H9 (cell line): ENCODE results near the gene HPRT1. TPM values are rescaled to one million over a fixed set of nuclear protein-coding genes. Genes with fewer than 3 reads are reported as not detected.

Experiments
- DNase-seq: peaks from one replicate; pipeline ENCODE4 v3.0.0-alpha.2; 2017
- H2AFZ ChIP-seq: one replicate; pipeline ENCODE4 v1.6.1; 2013; ENCODE audit warnings: mild to moderate bottlenecking, low read length, control low read depth, moderate library complexity
- H2AK5ac ChIP-seq: 2 replicates; pipeline ENCODE4 v1.6.1; 2013; ENCODE audit warnings: low read length, control low read depth, mixed read lengths; ENCODE audit not compliant: insufficient read length
- H2BK120ac ChIP-seq: one replicate; pipeline ENCODE4 v1.6.1; 2013; ENCODE audit warnings: low read depth, mild to moderate bottlenecking, low read length, control low read depth, inconsistent platforms; ENCODE audit not compliant: poor library complexity, severe bottlenecking
- H2BK12ac ChIP-seq: 2 replicates; pipeline ENCODE4 v1.6.1; 2013; ENCODE audit warnings: low read length, control low read depth, mixed read lengths, low read depth; ENCODE audit not compliant: insufficient read length
- H2BK15ac ChIP-seq: 2 replicates; pipeline ENCODE4 v1.6.1; 2013; ENCODE audit warnings: low read depth, low read length, control low read depth
- H2BK20ac ChIP-seq: one replicate; pipeline ENCODE4 v1.6.1; 2013; ENCODE audit warnings: low read depth, mild to moderate bottlenecking, low read length, control low read depth, inconsistent platforms; ENCODE audit not compliant: poor library complexity, severe bottlenecking
- H2BK5ac ChIP-seq: 2 replicates; pipeline ENCODE4 v1.6.1; 2013; ENCODE audit warnings: low read length, control low read depth, mixed read lengths; ENCODE audit not compliant: insufficient read length
- H3K14ac ChIP-seq: 2 replicates; pipeline ENCODE4 v1.6.1; 2013; ENCODE audit warnings: low read length, control low read depth; ENCODE audit not compliant: insufficient read depth
- H3K18ac ChIP-seq: 2 replicates; pipeline ENCODE4 v1.6.1; 2013; ENCODE audit warnings: low read depth, mild to moderate bottlenecking, mixed read lengths, low read length, control low read depth; ENCODE audit not compliant: insufficient read length
- H3K23ac ChIP-seq: 2 replicates; pipeline ENCODE4 v1.6.1; 2013; ENCODE audit warnings: low read length, control low read depth, mixed read lengths, low read depth; ENCODE audit not compliant: insufficient read length
- H3K23me2 ChIP-seq: 2 replicates; pipeline ENCODE4 v1.6.1; 2013; ENCODE audit warnings: low read depth, mild to moderate bottlenecking, mixed read lengths, low read length, control low read depth; ENCODE audit not compliant: insufficient read length, poor library complexity, severe bottlenecking
- H3K27ac ChIP-seq: 2 replicates; pipeline ENCODE4 v1.5.1; 2013; ENCODE audit warnings: low read length, control low read depth, mixed read lengths, low read depth; ENCODE audit not compliant: insufficient read length
- H3K27me3 ChIP-seq: 2 replicates; pipeline ENCODE4 v1.6.1; 2013; ENCODE audit warnings: low read length, control low read depth, inconsistent platforms; ENCODE audit not compliant: insufficient read depth
- H3K4ac ChIP-seq: 2 replicates; pipeline ENCODE4 v1.6.1; 2013; ENCODE audit warnings: low read depth, mild to moderate bottlenecking, control low read depth, inconsistent platforms, low read length, moderate library complexity
- H3K4me1 ChIP-seq: 2 replicates; pipeline ENCODE4 v1.6.1; 2013; ENCODE audit warnings: low read length, control low read depth, inconsistent platforms; ENCODE audit not compliant: insufficient read depth
- H3K4me2 ChIP-seq: 2 replicates; pipeline ENCODE4 v1.6.1; 2013; ENCODE audit warnings: low read length, control low read depth, mixed read lengths; ENCODE audit not compliant: insufficient read length, insufficient read depth
- H3K56ac ChIP-seq: 2 replicates; pipeline ENCODE4 v1.6.1; 2013; ENCODE audit warnings: low read depth, mild to moderate bottlenecking, mixed read lengths, low read length, control low read depth; ENCODE audit not compliant: insufficient read length
- H3K79me1 ChIP-seq: 2 replicates; pipeline ENCODE4 v1.6.1; 2013; ENCODE audit warnings: low read depth, mild to moderate bottlenecking, moderate library complexity, low read length, control low read depth, inconsistent platforms; ENCODE audit not compliant: insufficient read depth, poor library complexity, severe bottlenecking
- H3K79me2 ChIP-seq: 2 replicates; pipeline ENCODE4 v1.6.1; 2013; ENCODE audit warnings: low read length, control low read depth, inconsistent platforms; ENCODE audit not compliant: insufficient read depth
- H3K9ac ChIP-seq: 2 replicates; pipeline ENCODE4 v1.6.1; 2013; ENCODE audit warnings: low read length, control low read depth, mixed read lengths; ENCODE audit not compliant: insufficient read length; ENCODE audit errors: extremely low read depth
- H3K9me3 ChIP-seq: one replicate; pipeline ENCODE4 v1.6.1; 2013; ENCODE audit warnings: low read depth, low read length, inconsistent platforms; ENCODE audit not compliant: control insufficient read depth
- H3T11ph ChIP-seq: one replicate; pipeline ENCODE4 v1.6.1; 2013; ENCODE audit warnings: mild to moderate bottlenecking, low read length, control low read depth, inconsistent platforms
- H4K20me1 ChIP-seq: one replicate; pipeline ENCODE4 v1.6.1; 2013; ENCODE audit not compliant: control insufficient read depth, insufficient read length, insufficient read depth
- H4K5ac ChIP-seq: 2 replicates; pipeline ENCODE4 v1.6.1; 2013; ENCODE audit warnings: low read depth, mild to moderate bottlenecking, mixed read lengths, low read length, control low read depth; ENCODE audit not compliant: insufficient read length
- H4K8ac ChIP-seq: replicated peaks from 2 replicates; pipeline ENCODE4 v1.6.1; 2013; ENCODE audit warnings: low read length, control low read depth, mixed read lengths, low read depth; ENCODE audit not compliant: insufficient read length
- H4K91ac ChIP-seq: 2 replicates; pipeline ENCODE4 v1.6.1; 2013; ENCODE audit warnings: low read depth, mild to moderate bottlenecking, moderate library complexity, mixed read lengths, low read length, control low read depth; ENCODE audit not compliant: insufficient read length
- H3K27ac Mint-ChIP-seq, 3 experiments: 2 replicates in 2 of 3; 3 replicates in 1 of 3; pipeline ENCODE4 v1.8.0; 2020 to 2021; ENCODE audit warnings: mixed read lengths in 3 of 3, mild to moderate bottlenecking in 1 of 3, moderate library complexity in 1 of 3
- H3K27me3 Mint-ChIP-seq: 2 replicates; pipeline ENCODE4 v1.8.0; 2021; ENCODE audit warnings: low read depth, mild to moderate bottlenecking, moderate library complexity, mixed read lengths
- H3K36me3 Mint-ChIP-seq, 3 experiments: 2 replicates in 2 of 3; 3 replicates in 1 of 3; pipeline ENCODE4 v1.8.0; 2020 to 2021; ENCODE audit warnings: low read depth in 3 of 3, mixed read lengths in 3 of 3; ENCODE audit not compliant: insufficient read depth in 1 of 3
- H3K4me1 Mint-ChIP-seq, 2 experiments: 2 replicates each; pipeline ENCODE4 v1.8.0; 2020; ENCODE audit warnings: mixed read lengths in 2 of 2
- H3K4me3 Mint-ChIP-seq, 2 experiments: 2 replicates in 1 of 2; 3 replicates in 1 of 2; pipeline ENCODE4 v1.8.0; 2020 to 2021; ENCODE audit warnings: mild to moderate bottlenecking in 2 of 2, mixed read lengths in 2 of 2, moderate library complexity in 1 of 2
- H3K9me3 Mint-ChIP-seq, 2 experiments: 2 replicates in 1 of 2; 3 replicates in 1 of 2; pipeline ENCODE4 v1.8.0; 2020; ENCODE audit warnings: mild to moderate bottlenecking in 2 of 2, mixed read lengths in 2 of 2, moderate library complexity in 1 of 2
- WGBS: extraction: QIAGEN DNeasy Blood & Tissue Kit; methylation state at CpG from one replicate; pipeline ENCODE4 v1.1.7; 2013; ENCODE audit warnings: missing lambda C conversion rate, low lambda C conversion rate, mixed read lengths; ENCODE audit not compliant: insufficient read length; ENCODE audit errors: extremely low coverage; 5-methylcytosine and 5-hydroxymethylcytosine counted together
- total RNA-seq: library from RNA; stranded (reverse); gene quantifications from 2 replicates; pipeline ENCODE4 v1.2.1, GENCODE V29; 2021
- TF ChIP-seq, protein P1 (sequence below): fragments of 200-600 bp; sonication (generic); conservative IDR thresholded peaks from 3 replicates; pipeline ENCODE4 v1.8.0; 2021; ENCODE audit warnings: antibody characterized with exemption, mild to moderate bottlenecking

The HPRT1 gene
- total RNA-seq, 1 experiment from 2014 or later: 39.2 TPM

- Histone ChIP-seq H3K79me1 (no peaks in the 10 kb centered on the region), H2AFZ (no peak overlapping the region), H2BK120ac (no peak overlapping the region), H4K5ac (no peak overlapping the region), H3K27me3 (no peaks in the 10 kb centered on the region), H3T11ph (no peak overlapping the region), H2BK15ac (no peak overlapping the region), H4K20me1 (no peaks in the 10 kb centered on the region), H2BK20ac (no peak overlapping the region), H4K8ac (no peak overlapping the region), H3K23ac (no peak overlapping the region), H3K4me1 (no peaks in the 10 kb centered on the region), H4K91ac (no peak overlapping the region), H3K14ac (no peak overlapping the region), H2BK5ac (no peak overlapping the region), H2BK12ac (no peak overlapping the region), H3K4ac (no peak overlapping the region), H3K79me2 (no peaks in the 10 kb centered on the region), H3K27ac (no peak overlapping the region), H3K9ac (no peak overlapping the region), H3K56ac (no peak overlapping the region), H3K9me3 (no peaks in the 10 kb centered on the region), H2AK5ac (no peak overlapping the region), H3K18ac (no peak overlapping the region), H3K4me2 (no peak overlapping the region), H3K23me2 (no peaks in the 10 kb centered on the region)
- H3K4me1 Mint-ChIP-seq: no peaks in the 10 kb centered on the region
- no peak overlapping the region for H3K27ac Mint-ChIP-seq
- H3K36me3 Mint-ChIP-seq: no peaks in the 10 kb centered on the region; a peak in 1 of 7 replicates
- TF ChIP-seq, protein P1, sequence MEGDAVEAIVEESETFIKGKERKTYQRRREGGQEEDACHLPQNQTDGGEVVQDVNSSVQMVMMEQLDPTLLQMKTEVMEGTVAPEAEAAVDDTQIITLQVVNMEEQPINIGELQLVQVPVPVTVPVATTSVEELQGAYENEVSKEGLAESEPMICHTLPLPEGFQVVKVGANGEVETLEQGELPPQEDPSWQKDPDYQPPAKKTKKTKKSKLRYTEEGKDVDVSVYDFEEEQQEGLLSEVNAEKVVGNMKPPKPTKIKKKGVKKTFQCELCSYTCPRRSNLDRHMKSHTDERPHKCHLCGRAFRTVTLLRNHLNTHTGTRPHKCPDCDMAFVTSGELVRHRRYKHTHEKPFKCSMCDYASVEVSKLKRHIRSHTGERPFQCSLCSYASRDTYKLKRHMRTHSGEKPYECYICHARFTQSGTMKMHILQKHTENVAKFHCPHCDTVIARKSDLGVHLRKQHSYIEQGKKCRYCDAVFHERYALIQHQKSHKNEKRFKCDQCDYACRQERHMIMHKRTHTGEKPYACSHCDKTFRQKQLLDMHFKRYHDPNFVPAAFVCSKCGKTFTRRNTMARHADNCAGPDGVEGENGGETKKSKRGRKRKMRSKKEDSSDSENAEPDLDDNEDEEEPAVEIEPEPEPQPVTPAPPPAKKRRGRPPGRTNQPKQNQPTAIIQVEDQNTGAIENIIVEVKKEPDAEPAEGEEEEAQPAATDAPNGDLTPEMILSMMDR: no peak
- no peak for DNase-seq
- no peaks in the 10 kb centered on the region for H3K27me3 Mint-ChIP-seq
- peaks cover 3 to 53% of the 10 kb centered on the region in 2 experiments; a peak in 3 of 5 replicates for H3K9me3 Mint-ChIP-seq
- H3K4me3 Mint-ChIP-seq: no peak overlapping the region
- no CpG with 5 or more reads among the region's 6 CpGs for WGBS
Observed at GRCh38 chrX:134453631-134454030, 6.3 kb upstream of the HPRT1 start.
